ENCODE data around the gene BRAT1.
A peak's percentile ranks its signal among the peaks of the same experiment; 100 is the strongest.

BRAT1 gene

GRCh38 chr7:2523461-2523936, 31.8 kb downstream of the BRAT1 start:
- no peak for DNase-seq (ENCODE audit: low spot score)

- DNase-seq (ENCODE audit: low spot score): peak; percentile 59
These were observed 32.4 kb downstream of the BRAT1 start for GRCh38 chr7:2522780-2523433.

DNA sequence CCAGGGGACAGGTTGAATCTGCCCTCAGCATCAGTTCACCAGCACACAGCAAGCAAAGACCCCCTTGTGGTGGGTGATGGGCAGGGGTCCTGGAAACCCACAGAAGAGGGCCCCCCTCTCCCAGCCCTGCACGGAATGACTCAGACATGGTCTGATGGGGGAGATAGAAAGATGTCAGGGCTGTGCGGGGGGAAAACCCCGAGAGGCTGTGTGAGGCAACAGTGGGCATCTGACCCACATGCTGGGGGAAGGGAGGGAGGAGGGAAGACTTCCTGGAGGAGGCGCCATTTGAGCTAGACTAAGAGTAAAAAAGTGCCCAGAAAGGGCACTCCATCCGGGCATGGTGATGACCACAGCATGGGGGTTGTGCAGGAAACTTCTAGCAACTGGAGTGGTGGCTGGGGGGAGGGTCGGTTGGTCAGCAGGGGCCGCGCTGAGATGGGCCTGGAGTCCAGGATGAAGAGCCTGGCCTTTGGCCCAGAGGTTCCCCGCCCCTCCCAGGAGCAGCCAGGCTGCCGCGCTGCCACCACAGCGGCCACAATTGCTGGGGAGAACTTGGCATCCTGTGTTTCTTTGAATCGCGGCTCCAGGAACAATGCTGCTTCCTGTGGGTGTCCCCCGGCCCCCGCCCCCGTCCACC, 33.3 kb downstream of the BRAT1 start:
- DNase-seq (ENCODE audit: low spot score): no peak

DNA sequence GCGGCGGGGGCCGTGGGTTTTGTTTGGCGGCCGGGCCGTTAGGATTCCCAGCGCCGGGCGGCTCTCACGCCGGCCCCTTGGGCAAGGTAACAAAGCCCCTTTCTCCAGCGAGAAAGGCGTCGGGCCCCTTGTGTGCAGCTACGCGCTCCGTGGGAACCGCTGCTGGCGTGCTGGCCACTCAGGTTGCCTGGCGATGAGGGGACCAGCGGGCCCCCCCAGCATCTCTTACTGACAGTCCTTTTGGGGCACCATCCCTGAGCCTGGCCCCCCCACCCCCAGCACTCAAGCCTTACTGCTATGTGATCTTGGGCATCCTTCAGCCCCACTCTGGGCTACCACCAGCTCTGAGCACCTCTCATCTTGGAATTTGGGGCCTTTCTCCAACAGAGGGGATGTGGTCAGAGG, 34.0 kb downstream of the BRAT1 start:
- DNase-seq (ENCODE audit: low spot score): no peak

DNA sequence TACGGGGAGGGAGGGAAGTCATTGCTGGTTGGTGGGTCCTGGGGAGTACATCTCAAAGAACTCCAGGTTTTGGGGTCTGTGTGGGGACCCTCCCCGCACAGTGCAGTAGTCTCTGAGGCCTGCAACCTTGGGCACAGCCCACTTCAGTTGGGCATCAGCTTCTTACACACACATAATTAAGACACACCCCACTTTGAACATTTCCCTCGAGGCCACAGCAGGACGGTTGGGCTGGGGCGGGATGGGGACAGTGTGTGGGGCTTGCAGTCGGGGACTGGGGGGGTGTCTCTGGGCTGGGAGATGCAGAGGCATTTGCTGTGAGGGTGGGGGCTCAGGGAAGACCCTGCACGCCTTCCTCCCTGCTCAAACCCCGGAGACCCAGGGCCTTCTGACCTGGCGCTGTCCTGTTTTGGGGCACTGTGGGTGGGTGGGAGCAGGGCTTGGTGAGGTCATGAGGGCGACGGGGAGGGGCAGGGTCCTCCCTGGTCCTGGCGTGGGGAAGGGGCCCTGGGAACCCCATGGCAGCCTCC, 34.5 kb downstream of the BRAT1 start:
- no peak for DNase-seq (ENCODE audit: low spot score)

DNA sequence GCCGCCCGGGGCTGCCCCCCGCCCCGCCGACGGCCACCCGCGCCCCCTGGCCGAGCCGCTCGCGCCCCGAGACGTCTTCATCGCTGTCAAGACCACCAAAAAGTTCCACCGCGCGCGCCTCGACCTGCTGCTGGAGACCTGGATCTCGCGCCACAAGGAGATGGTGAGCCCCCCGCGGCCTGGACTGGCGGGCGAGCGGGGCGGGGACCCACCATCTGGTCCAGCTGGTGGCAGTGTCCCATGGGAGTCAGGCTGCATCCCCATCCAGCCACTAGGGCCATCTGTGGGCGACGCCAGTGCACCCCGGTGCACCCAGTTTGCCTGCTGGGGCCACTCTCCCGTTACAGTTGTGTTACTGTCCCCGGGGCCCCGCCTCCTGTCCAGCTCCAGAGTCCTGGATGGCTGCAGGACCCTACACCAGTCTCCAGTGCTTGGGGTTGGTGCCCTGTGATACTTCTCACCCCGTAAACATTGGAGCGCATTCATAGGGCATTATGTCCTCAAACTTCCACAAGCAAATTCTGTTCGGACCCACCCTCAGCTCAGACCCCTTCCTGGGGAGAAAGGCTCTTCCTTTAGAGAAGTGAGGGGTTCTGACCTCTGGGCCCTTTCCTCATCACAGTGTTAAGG, 35.1 kb downstream of the BRAT1 start:
- DNase-seq (ENCODE audit: low spot score): no peak

- peak; percentile 99 for DNase-seq (ENCODE audit: low spot score)
These were observed 36.0 kb downstream of the BRAT1 start, which contains the start of gene LFNG for GRCh38 chr7:2519119-2519930. Gene LFNG (plus strand): TSS chr7:2519774. CDS start chr7:2519862, 88 bp downstream.

GRCh38 chr7:2518737-2519118, 36.6 kb downstream of the BRAT1 start:
- DNase-seq (ENCODE audit: low spot score): no peak

DNA sequence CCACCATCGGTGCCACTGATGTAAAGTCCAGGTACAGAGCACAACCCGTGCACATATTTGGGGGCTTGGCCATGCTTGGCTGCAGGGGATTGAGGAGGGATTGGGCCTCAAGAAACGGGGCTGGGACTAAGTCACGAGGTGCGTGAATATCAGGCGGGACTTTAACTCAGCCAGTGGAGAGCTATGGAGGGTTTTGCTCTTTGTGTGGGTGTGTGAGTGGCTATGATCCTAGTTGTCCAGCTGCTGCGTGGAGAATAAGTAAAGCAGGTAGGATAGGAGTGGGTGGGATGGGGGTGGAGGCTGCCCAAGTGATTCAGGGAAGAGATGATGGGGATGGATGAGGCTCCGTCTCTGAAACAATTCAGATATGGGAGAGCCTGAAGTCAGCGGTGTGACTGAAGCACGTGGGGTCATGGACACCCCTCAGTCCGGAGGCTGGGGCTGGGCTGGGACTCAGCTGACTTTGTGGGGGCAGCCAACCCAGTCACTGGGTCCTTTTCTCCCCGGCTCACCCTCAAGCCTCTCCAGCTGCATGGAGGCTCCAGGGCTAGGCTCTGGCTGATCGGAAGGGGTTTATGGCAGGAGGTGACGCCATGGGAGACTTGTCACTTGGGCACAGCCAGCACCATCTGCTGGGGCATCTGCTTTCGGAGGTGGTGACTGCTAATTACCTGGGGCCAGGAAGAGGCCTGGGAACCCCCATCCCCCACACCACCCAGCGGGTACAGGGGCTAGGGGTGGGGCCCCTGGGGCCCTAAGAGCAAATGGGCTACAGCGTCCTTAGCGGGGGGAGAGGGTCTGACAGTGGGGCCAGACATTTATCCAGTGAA, 37.4 kb downstream of the BRAT1 start:
- no peak for DNase-seq (ENCODE audit: low spot score)

DNA sequence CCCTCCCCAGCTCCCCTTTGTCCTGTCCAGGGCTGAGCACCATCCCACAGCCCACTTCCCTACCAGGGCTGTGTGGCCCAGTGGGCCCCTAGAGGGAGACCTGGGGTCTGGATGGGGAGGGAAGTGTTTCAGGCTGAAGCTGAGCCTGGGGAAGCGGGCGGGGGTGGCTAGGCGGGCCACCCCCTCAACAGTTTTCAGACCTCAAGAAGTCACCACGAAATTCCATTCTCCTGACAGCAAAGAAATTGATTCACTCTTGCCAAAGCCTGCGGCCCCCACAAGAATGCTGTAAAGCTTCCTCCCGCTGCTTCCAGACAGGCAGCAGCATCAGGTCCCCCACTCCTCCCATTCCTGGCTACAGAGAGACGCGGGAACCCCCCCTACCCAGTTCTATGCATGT, 38.3 kb downstream of the BRAT1 start:
- peak; percentile 95 for DNase-seq (ENCODE audit: low spot score)

DNA sequence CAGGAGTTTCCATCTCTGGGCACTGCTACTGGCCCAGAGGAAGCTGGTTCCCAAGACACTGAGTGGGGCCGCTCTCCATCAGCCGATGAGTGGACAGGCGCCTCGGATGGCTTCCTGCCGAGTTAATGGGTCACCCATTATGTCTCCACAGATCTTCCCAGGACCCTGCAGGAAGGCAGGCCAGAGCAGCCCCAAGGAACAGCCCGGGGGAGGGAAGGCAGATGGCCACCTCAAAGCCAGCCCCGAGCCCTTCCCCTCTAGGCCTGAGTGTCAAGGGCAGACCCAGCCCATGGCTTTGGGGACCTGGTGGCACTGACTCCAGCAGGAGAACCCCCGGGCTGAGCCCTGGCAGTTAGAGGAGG, 39.1 kb downstream of the BRAT1 start:
- no peak for DNase-seq (ENCODE audit: low spot score)

DNA sequence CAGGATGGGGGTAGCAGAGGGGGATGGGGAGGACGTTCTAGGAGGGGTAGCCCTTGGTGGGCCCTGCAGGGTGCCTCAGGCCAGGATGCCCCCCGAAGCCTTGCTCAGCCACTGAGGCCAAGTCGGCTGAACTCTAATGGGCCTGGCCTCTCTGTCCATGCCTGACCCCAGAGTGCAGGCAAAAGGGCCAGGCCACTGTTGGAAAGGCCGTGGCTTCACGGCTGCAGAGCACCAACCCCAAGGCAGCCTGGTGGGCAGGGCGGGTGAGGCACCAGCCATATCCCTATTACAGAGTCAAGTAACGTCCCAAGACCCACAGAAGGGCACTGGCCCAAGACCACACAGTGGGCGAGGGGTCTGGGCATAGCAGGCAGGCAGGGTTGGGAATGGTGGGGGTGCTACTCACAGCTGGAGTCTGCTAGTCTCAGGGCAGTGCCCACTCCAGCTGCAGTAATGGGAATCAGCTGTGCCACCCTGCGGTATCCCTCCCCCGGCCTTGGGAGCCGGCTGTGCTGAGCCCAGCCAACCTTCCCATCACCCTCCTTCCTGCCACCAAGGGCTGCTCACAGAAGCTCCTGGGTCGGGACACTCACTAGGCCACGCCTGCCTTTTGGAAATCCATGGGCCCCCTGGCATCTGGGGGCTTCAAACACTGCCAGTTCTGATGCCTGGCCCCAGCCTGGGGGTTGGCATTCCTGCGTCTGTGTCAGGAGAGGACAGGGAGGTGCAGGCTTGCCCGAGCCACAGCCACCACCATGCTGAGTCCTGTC, 39.7 kb downstream of the BRAT1 start:
- DNase-seq (ENCODE audit: low spot score): no peak

DNA sequence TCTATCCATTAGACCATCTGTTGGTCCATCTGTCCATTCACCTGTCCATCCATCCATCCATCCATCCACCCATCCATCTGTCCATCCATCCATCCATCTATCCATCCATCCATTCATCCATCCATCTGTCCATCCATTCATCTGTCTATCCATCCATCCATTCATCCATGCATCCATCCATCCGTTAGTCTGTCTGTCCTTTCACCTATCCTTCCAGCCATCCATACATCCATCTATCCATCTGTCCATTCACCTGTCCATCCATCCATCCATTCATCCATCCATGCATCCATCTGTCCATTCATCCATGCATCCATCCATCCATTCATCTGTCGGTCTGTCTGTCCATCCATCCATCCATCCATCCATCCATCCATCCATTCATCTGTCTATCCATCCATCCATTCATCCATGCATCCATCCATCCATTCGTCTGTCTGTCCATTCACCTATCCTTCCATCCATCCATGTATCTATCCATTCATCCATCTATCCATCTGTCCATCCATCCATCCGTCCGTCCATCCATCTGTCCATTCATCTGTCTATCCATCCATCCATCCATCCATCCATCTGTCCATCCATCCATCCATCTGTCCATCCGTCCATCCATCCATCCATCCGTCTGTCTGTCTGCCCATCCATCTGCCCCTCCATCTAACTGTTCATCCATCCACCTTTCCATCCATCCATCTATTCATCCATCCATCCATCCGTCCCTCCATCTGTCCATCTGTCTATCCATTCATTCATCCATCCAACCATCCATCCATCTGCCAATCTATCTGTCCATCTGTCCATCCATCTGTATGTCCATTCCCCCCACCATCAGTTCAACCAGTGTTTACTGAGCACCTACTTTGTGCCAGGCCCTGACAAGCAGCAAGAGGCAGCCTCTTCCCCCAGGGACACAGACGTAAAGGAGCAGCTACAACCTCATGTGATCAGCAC, 40.6 kb downstream of the BRAT1 start:
- DNase-seq (ENCODE audit: low spot score): no peak

- no peak for DNase-seq (ENCODE audit: low spot score)
These were observed 41.6 kb downstream of the BRAT1 start for GRCh38 chr7:2513702-2514101.

- DNase-seq (ENCODE audit: low spot score): no peak
These were observed 42.6 kb downstream of the BRAT1 start for GRCh38 chr7:2512713-2513112.

- DNase-seq (ENCODE audit: low spot score): peak; percentile 76
These were observed 43.1 kb downstream of the BRAT1 start for GRCh38 chr7:2512179-2512661.

DNA sequence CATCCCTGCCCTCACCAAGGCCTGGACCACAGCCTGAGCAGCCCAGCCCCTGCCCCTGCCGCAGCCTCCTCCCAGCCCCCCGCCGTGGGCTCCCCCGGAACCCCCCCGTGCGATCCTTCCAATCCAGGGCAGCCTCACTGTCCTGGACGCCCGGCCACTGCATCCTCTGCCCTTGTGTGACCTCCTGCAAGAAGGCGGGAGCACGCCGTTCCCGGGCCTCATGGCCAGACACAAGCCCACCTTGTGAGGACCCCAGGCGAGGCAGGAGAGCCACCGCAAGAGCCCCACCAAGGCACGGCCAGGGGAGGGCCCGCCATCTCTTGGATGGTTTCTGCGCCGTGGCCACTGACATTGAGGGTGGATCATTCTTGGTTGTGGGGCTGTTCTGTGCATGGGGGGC, 43.6 kb downstream of the BRAT1 start:
- no peak for DNase-seq (ENCODE audit: low spot score)

- no peak for DNase-seq (ENCODE audit: low spot score)
These were observed 44.2 kb downstream of the BRAT1 start for GRCh38 chr7:2510909-2511768.
